ENCODE results near the gene YY1.

- TF ChIP-seq CTCF (conservative IDR thresholded peaks at IDR 0.05; ENCODE audit: low read depth, low read length): no peak
- TF ChIP-seq EZH2 (IDR thresholded peaks at IDR 0.05; ENCODE audit: borderline replicate concordance, low read depth, low read length, poor library complexity, severe bottlenecking): no peak
Measured at GRCh38 chr14:100312877-100313400, 74.0 kb downstream of the YY1 start.
